Astrocyte (in vitro differentiated cells and primary cell): ENCODE measurements around the gene CPTP. TPM values are rescaled to one million over a fixed set of nuclear protein-coding genes. Genes with fewer than 3 reads are reported as not detected.

Experiments used
- DNase-seq: peaks from one replicate; pipeline ENCODE4 v3.0.0-alpha.2; 2010; ENCODE audit warnings: low read depth
- FAIRE-seq: peaks from 2 replicates; lab custom pipeline; 2011; peaks lifted over from hg19 to GRCh38; lab: Jason Lieb, UNC
- H2AFZ ChIP-seq: 2 replicates; pipeline ENCODE4 v1.6.0; 2012; ENCODE audit warnings: low read depth, low read length, inconsistent platforms
- H3K27ac ChIP-seq: 2 replicates; pipeline ENCODE4 v1.5.1; 2011; ENCODE audit warnings: low read depth, low read length, inconsistent platforms
- H3K27me3 ChIP-seq: 2 replicates; pipeline ENCODE4 v1.6.0; 2011; ENCODE audit warnings: low read length, inconsistent platforms; ENCODE audit not compliant: insufficient read depth
- H3K36me3 ChIP-seq: 2 replicates; pipeline ENCODE4 v1.5.1; 2011; ENCODE audit warnings: low read length, inconsistent platforms; ENCODE audit not compliant: insufficient read depth
- H3K4me1 ChIP-seq: 2 replicates; pipeline ENCODE4 v1.5.1; 2011; ENCODE audit warnings: low read length, inconsistent platforms; ENCODE audit not compliant: insufficient read depth
- H3K4me2 ChIP-seq: 2 replicates; pipeline ENCODE4 v1.6.0; 2012; ENCODE audit warnings: low read length, inconsistent platforms
- H3K4me3 ChIP-seq: 2 replicates; pipeline ENCODE4 v1.5.1; 2011; ENCODE audit warnings: low read depth, mild to moderate bottlenecking, low read length, inconsistent platforms; ENCODE audit not compliant: insufficient read depth
- H3K79me2 ChIP-seq: 2 replicates; pipeline ENCODE4 v1.6.0; 2012; ENCODE audit warnings: mild to moderate bottlenecking, low read length, inconsistent platforms; ENCODE audit not compliant: insufficient read depth
- H3K9ac ChIP-seq: 2 replicates; pipeline ENCODE4 v1.6.0; 2012; ENCODE audit warnings: mild to moderate bottlenecking, low read length, inconsistent platforms
- H3K9me3 ChIP-seq: 2 replicates; pipeline ENCODE4 v1.5.1; 2012; ENCODE audit warnings: low read depth, mild to moderate bottlenecking, low read length, inconsistent platforms; ENCODE audit not compliant: insufficient read depth
- H4K20me1 ChIP-seq: 2 replicates; pipeline ENCODE4 v1.6.0; 2012; ENCODE audit warnings: low read length, inconsistent platforms; ENCODE audit not compliant: insufficient read depth
- H3K27ac Mint-ChIP-seq: one replicate; pipeline ENCODE4 v1.8.0; 2021; ENCODE audit warnings: mild to moderate bottlenecking, mixed read lengths; ENCODE audit not compliant: unreplicated experiment
- H3K27me3 Mint-ChIP-seq: one replicate; pipeline ENCODE4 v1.8.0; 2021; ENCODE audit warnings: low read depth, mixed read lengths; ENCODE audit not compliant: unreplicated experiment
- H3K36me3 Mint-ChIP-seq: one replicate; pipeline ENCODE4 v1.8.0; 2021; ENCODE audit warnings: low read depth, mixed read lengths; ENCODE audit not compliant: unreplicated experiment
- H3K4me1 Mint-ChIP-seq: one replicate; pipeline ENCODE4 v1.8.0; 2021; ENCODE audit warnings: low read depth, mixed read lengths; ENCODE audit not compliant: unreplicated experiment
- H3K4me3 Mint-ChIP-seq: one replicate; pipeline ENCODE4 v1.8.0; 2021; ENCODE audit warnings: mild to moderate bottlenecking, moderate library complexity, mixed read lengths; ENCODE audit not compliant: unreplicated experiment
- H3K9me3 Mint-ChIP-seq: one replicate; pipeline ENCODE4 v1.8.0; 2021; ENCODE audit warnings: mild to moderate bottlenecking, mixed read lengths; ENCODE audit not compliant: unreplicated experiment
- CTCF ChIP-seq: IDR thresholded peaks from 2 replicates; pipeline ENCODE4 v1.5.1; 2011; ENCODE audit warnings: low read depth, mild to moderate bottlenecking, inconsistent platforms, low read length, moderate library complexity; ENCODE audit not compliant: insufficient read depth
- EZH2 ChIP-seq: IDR thresholded peaks from 2 replicates; pipeline ENCODE4 v1.6.1; 2012; ENCODE audit warnings: mild to moderate bottlenecking, low read length, inconsistent platforms; ENCODE audit not compliant: insufficient read depth
- total RNA-seq: library from RNA; stranded (reverse); gene quantifications from 2 replicates; pipeline ENCODE4 v1.2.1, GENCODE V29; 2021

CPTP gene
- total RNA-seq, 1 donor from 2014 or later: 28.5 TPM

DNA sequence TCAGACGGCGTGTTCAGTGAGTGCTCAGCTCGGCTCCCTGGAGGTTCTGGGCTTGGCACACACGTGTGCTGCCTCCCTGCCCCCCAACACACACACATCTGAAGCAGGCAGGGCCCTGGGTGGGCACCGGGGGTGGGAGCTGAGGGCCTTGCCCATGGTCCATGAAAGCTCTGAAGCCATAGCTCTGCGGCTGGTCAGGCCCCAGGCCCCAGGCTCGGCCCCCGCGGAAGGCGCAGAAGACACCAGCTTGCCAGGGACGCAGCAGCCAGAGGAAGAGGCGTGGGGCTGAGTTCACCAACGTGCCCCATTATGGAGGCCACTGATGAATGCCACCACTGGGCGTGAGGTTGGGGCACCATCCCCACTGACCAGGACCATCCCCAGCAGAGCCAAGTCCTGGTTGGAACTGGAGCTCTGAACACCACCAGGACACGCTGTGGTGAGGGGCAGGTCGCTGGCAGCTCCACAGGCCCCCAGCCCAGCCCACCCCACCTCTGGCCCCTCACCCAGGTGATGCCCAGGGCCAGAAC lies 46.2 kb downstream of the CPTP start:
- Histone ChIP-seq H3K4me2 (no peak overlapping the region), H3K4me1 (peaks cover 14% of the 10 kb centered on the region), H3K4me3 (no peak overlapping the region), H2AFZ (no peak overlapping the region), H3K36me3 (peaks cover 3% of the 10 kb centered on the region), H4K20me1 (peaks cover 26% of the 10 kb centered on the region), H3K9ac (no peak overlapping the region), H3K27ac (no peak overlapping the region), H3K9me3 (peaks cover 8% of the 10 kb centered on the region), H3K79me2 (peaks cover 34% of the 10 kb centered on the region), H3K27me3 (no peaks in the 10 kb centered on the region)
- Mint-ChIP-seq H3K27me3 (no peaks in the 10 kb centered on the region), H3K4me1 (peaks cover 10% of the 10 kb centered on the region), H3K9me3 (no peaks in the 10 kb centered on the region), H3K4me3 (no peak overlapping the region), H3K27ac (no peak overlapping the region), H3K36me3 (no peaks in the 10 kb centered on the region)
- FAIRE-seq (no peak), DNase-seq (no peak)
- TF ChIP-seq CTCF (no peak), EZH2 (no peak)

DNA sequence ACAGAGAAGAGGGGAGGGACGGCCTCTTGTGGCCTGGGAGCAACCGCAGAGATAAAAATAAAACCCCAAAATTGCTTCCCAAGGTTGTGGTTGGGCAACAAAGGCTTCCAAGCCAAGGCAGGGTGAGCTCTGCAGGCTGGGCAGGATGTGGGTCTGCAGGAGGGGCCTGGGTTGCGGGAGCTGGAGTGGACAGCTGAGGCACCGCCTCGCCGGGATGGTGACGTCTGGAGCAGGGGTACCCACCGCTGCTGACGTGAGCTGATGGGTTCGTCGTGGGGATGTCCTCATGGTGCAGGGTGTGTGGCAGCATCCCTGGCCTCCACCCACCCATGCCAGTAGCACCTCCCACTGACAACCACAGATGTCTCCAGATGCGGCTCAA lies 46.8 kb downstream of the CPTP start:
- Histone ChIP-seq H3K36me3 (peaks cover 3% of the 10 kb centered on the region), H3K4me2 (no peak overlapping the region), H3K9ac (no peak overlapping the region), H2AFZ (no peak overlapping the region), H3K27ac (no peak overlapping the region), H3K4me1 (peaks cover 18% of the 10 kb centered on the region), H4K20me1 (peaks cover 26% of the 10 kb centered on the region), H3K27me3 (no peaks in the 10 kb centered on the region), H3K79me2 (peaks cover 34% of the 10 kb centered on the region), H3K9me3 (peaks cover 8% of the 10 kb centered on the region), H3K4me3 (no peak overlapping the region)
- Mint-ChIP-seq H3K36me3 (peaks cover 2% of the 10 kb centered on the region), H3K4me3 (no peak overlapping the region), H3K4me1 (peaks cover 10% of the 10 kb centered on the region), H3K27me3 (no peaks in the 10 kb centered on the region), H3K9me3 (no peaks in the 10 kb centered on the region), H3K27ac (no peak overlapping the region)
- no peak for FAIRE-seq
- DNase-seq: no peak
- TF ChIP-seq CTCF: no peak
- no peak for TF ChIP-seq EZH2

DNA sequence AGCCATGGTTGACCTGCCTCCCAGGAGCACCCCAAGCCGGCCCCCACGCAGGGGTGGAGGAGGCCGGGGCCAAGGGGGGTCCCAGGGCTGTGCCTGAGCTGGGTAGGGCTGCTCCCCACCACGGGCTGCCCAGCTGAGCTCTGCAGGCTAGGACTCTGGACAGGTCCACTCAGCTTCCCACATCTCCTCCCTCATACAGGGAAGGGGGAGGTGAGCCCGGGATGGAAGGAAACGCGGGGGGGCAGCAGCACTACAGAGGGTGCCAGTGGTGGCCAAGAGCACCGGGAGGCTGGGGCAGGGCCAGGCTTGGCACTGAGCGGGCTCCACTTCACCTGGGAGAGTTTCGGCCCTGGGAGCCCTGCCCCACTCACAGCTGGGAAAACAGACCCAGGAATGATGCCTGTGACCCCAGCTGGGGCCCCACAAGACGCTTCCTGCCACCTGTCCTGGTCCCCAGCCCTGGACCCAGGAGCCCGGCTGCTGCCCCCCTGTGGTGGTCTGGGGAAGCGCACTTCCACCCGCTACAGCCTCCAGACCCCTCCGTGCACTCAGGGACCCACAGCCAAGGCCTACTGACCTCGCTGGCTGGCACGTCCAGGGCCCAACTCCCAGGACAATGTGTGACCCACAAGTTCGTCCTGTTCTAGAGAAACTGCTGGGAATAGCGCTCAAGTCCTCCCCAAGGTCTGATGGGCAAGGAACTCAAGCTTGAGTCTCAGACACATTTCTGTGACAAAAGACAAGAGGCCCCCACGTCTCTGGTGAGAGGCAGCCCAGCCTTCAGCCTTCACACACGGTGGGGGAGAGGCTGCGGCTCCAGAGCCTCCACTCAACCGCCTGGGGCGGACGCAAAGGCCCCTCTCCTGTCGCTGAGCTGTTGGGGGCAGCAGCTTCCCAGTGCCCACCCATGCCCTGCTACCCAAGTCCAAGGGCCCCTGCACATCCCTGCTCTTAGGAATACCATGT lies 47.4 kb downstream of the CPTP start:
- Histone ChIP-seq H2AFZ (no peak overlapping the region), H3K4me3 (no peak overlapping the region), H3K27ac (no peak overlapping the region), H3K27me3 (no peaks in the 10 kb centered on the region), H3K9ac (no peak overlapping the region), H4K20me1 (peaks cover 26% of the 10 kb centered on the region), H3K36me3 (peaks cover 3% of the 10 kb centered on the region), H3K79me2 (peaks cover 34% of the 10 kb centered on the region), H3K4me1 (peaks cover 18% of the 10 kb centered on the region), H3K9me3 (peaks cover 4% of the 10 kb centered on the region), H3K4me2 (no peak overlapping the region)
- Mint-ChIP-seq H3K4me1 (peaks cover 10% of the 10 kb centered on the region), H3K9me3 (no peaks in the 10 kb centered on the region), H3K27ac (no peak overlapping the region), H3K4me3 (no peak overlapping the region), H3K36me3 (peaks cover 2% of the 10 kb centered on the region), H3K27me3 (no peaks in the 10 kb centered on the region)
- no peak for TF ChIP-seq EZH2
- peak; percentile 65 for TF ChIP-seq CTCF
- DNase-seq: no peak
- FAIRE-seq: no peak
